Measurements from ENCODE around the gene CMC2.

DNA sequence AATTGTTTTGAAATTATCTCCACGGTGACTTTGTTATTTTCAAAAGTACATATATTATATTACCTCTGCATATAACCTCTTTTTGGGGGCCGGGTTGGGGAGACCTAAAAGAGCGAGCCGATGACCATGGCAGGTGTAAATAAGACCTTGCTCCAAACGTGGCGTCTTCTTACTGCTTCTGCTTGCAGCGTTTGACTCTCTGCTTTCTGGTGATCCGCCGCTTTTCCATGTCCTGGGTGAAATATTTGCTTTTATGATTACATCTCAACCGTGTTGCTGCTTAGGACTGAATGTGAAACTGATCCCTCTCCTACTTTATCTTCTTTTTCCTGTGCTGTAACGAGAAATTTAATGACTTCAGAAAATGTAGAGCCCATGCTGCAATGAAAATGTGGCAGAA lies 47.1 kb upstream of the CMC2 start:
- TF ChIP-seq, protein P1, sequence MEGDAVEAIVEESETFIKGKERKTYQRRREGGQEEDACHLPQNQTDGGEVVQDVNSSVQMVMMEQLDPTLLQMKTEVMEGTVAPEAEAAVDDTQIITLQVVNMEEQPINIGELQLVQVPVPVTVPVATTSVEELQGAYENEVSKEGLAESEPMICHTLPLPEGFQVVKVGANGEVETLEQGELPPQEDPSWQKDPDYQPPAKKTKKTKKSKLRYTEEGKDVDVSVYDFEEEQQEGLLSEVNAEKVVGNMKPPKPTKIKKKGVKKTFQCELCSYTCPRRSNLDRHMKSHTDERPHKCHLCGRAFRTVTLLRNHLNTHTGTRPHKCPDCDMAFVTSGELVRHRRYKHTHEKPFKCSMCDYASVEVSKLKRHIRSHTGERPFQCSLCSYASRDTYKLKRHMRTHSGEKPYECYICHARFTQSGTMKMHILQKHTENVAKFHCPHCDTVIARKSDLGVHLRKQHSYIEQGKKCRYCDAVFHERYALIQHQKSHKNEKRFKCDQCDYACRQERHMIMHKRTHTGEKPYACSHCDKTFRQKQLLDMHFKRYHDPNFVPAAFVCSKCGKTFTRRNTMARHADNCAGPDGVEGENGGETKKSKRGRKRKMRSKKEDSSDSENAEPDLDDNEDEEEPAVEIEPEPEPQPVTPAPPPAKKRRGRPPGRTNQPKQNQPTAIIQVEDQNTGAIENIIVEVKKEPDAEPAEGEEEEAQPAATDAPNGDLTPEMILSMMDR (CRISPR knock-in tag; IDR thresholded peaks at IDR 0.05): no peak
- TF ChIP-seq NONO (IDR thresholded peaks at IDR 0.05) (no peak), NONO (CRISPR knock-in tag; conservative IDR thresholded peaks at IDR 0.05) (no peak), GABPA (IDR thresholded peaks at IDR 0.05; ENCODE audit: low read depth, low read length) (no peak), GABPA (CRISPR knock-in tag; IDR thresholded peaks at IDR 0.05; ENCODE audit: low read depth) (no peak), ATRX (CRISPR knock-in tag; IDR thresholded peaks at IDR 0.05; ENCODE audit: borderline replicate concordance) (no peak), HNRNPLL (IDR thresholded peaks at IDR 0.05; ENCODE audit: low read depth, low read length, poor library complexity, severe bottlenecking) (no peak), ISX (CRISPR knock-in tag; conservative IDR thresholded peaks at IDR 0.05) (no peak), NFE2L1 (CRISPR knock-in tag; IDR thresholded peaks at IDR 0.05; ENCODE audit: borderline replicate concordance) (no peak)
- TF ChIP-seq, protein P2, sequence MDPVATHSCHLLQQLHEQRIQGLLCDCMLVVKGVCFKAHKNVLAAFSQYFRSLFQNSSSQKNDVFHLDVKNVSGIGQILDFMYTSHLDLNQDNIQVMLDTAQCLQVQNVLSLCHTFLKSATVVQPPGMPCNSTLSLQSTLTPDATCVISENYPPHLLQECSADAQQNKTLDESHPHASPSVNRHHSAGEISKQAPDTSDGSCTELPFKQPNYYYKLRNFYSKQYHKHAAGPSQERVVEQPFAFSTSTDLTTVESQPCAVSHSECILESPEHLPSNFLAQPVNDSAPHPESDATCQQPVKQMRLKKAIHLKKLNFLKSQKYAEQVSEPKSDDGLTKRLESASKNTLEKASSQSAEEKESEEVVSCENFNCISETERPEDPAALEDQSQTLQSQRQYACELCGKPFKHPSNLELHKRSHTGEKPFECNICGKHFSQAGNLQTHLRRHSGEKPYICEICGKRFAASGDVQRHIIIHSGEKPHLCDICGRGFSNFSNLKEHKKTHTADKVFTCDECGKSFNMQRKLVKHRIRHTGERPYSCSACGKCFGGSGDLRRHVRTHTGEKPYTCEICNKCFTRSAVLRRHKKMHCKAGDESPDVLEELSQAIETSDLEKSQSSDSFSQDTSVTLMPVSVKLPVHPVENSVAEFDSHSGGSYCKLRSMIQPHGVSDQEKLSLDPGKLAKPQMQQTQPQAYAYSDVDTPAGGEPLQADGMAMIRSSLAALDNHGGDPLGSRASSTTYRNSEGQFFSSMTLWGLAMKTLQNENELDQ (CRISPR knock-in tag; IDR thresholded peaks at IDR 0.05; ENCODE audit: borderline replicate concordance): no peak
- TF ChIP-seq, protein P3, sequence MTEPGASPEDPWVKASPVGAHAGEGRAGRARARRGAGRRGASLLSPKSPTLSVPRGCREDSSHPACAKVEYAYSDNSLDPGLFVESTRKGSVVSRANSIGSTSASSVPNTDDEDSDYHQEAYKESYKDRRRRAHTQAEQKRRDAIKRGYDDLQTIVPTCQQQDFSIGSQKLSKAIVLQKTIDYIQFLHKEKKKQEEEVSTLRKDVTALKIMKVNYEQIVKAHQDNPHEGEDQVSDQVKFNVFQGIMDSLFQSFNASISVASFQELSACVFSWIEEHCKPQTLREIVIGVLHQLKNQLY (CRISPR knock-in tag; IDR thresholded peaks at IDR 0.05): no peak
